Mucosa of descending colon (tissue), 3 donors: ENCODE data around the gene KRTAP5-10. TPM values are rescaled to one million over a fixed set of nuclear protein-coding genes. Genes with fewer than 3 reads are reported as not detected.
"Not testable (repeated sequence)": the region's sequence is repeated elsewhere in the genome, so short reads cannot be mapped to it uniquely, and the experiment has no call there.

Experiments used
- ATAC-seq: fragments of 200-7000 bp; cut with Tn5 transposase; one replicate; pipeline ENCODE4 v1.9.1; 2020; ENCODE audit warnings: mild to moderate bottlenecking, moderate library complexity
- DNase-seq, 3 donors: peaks; one replicate each; pipeline ENCODE4 v3.0.0-alpha.2; 2020
- H3K36me3 ChIP-seq: fragments of 200-600 bp; one replicate; pipeline ENCODE4 v1.8.0; 2021; ENCODE audit warnings: low read depth, mild to moderate bottlenecking
- H3K4me1 ChIP-seq: fragments of 200-600 bp; one replicate; pipeline ENCODE4 v1.8.0; 2021; ENCODE audit warnings: low read depth, mild to moderate bottlenecking
- H3K4me3 ChIP-seq: fragments of 200-600 bp; one replicate; pipeline ENCODE4 v1.8.0; 2021; ENCODE audit warnings: mild to moderate bottlenecking
- H3K9me3 ChIP-seq: fragments of 200-600 bp; one replicate; pipeline ENCODE4 v1.8.0; 2021; ENCODE audit warnings: mild to moderate bottlenecking
- intact Hi-C, 2 donors: fragments of 100-400 bp; cut with DNase I in 1 of 2; cut with micrococcal nuclease in 1 of 2; formaldehyde crosslinking; loops; one replicate each; pipeline versions ENCODE4 v1.11.0 to v1.11.1; 2022; cut with DNase I, micrococcal nuclease
- total RNA-seq, 3 donors: library from RNA; stranded (reverse); fragmentation: NEBNext Ultra II Directional in 2 of 3; extraction: Animal tissue kit (Norgen Biotek cat#: 25700) in 2 of 3; gene quantifications; one replicate each; pipeline versions ENCODE4 v1.2.1 to v1.2.4, GENCODE V29; 2021 to 2023
- donor health status: DM: no; HTN: no; CAD: no; lungs with moderate emphysema.
- donor health status: DM: no; HTN: no; CAD: no.
- donor health status: DM: no; HTN: yes; CAD: no.

Gene KRTAP5-10
- total RNA-seq, 3 donors from 2014 or later = 0.34 to 0.75 TPM; not detected in 1

- H3K4me3 ChIP-seq, H3K36me3 ChIP-seq, intact Hi-C loops: not testable (repeated sequence)
Measured at GRCh38 chr11:71589546-71589920, 24.2 kb downstream of the KRTAP5-10 start.

GRCh38 chr11:71603221-71603620, 37.9 kb downstream of the KRTAP5-10 start:
- H3K4me1 ChIP-seq, H3K9me3 ChIP-seq, DNase-seq, ATAC-seq, H3K4me3 ChIP-seq, H3K36me3 ChIP-seq, intact Hi-C loops: not testable (repeated sequence)

More at GRCh38 chr11:71589546-71589920, 24.2 kb downstream of the KRTAP5-10 start:
- DNase-seq, ATAC-seq, H3K4me1 ChIP-seq, H3K9me3 ChIP-seq: not testable (repeated sequence)

GRCh38 chr11:71604798-71605488, 39.6 kb downstream of the KRTAP5-10 start:
- H3K4me3 ChIP-seq, H3K36me3 ChIP-seq, intact Hi-C loops, H3K4me1 ChIP-seq, ATAC-seq, H3K9me3 ChIP-seq: not testable (repeated sequence)
- DNase-seq = peak in 2 of 3 donors; percentile 17 to 55

GRCh38 chr11:71606853-71607519, 41.6 kb downstream of the KRTAP5-10 start:
- H3K9me3 ChIP-seq, intact Hi-C loops, H3K4me3 ChIP-seq, H3K4me1 ChIP-seq, ATAC-seq, DNase-seq, H3K36me3 ChIP-seq: not testable (repeated sequence)

- H3K4me3 ChIP-seq, intact Hi-C loops, H3K4me1 ChIP-seq, H3K9me3 ChIP-seq, H3K36me3 ChIP-seq, ATAC-seq, DNase-seq: not testable (repeated sequence)
Measured at GRCh38 chr11:71607520-71608216, 42.3 kb downstream of the KRTAP5-10 start.

GRCh38 chr11:71608272-71608671, 42.9 kb downstream of the KRTAP5-10 start:
- H3K4me3 ChIP-seq, DNase-seq, H3K36me3 ChIP-seq, intact Hi-C loops, H3K9me3 ChIP-seq, H3K4me1 ChIP-seq, ATAC-seq: not testable (repeated sequence)

- H3K36me3 ChIP-seq, H3K9me3 ChIP-seq, H3K4me3 ChIP-seq, intact Hi-C loops, DNase-seq, H3K4me1 ChIP-seq, ATAC-seq: not testable (repeated sequence)
Measured at GRCh38 chr11:71611218-71611910, 46.0 kb downstream of the KRTAP5-10 start.

GRCh38 chr11:71613931-71614330, 48.6 kb downstream of the KRTAP5-10 start:
- DNase-seq, ATAC-seq: not testable (repeated sequence)

GRCh38 chr11:71614366-71614917, 49.1 kb downstream of the KRTAP5-10 start:
- ATAC-seq, DNase-seq, H3K9me3 ChIP-seq, H3K4me3 ChIP-seq, intact Hi-C loops, H3K4me1 ChIP-seq, H3K36me3 ChIP-seq: not testable (repeated sequence)

More at GRCh38 chr11:71613931-71614330, 48.6 kb downstream of the KRTAP5-10 start:
- H3K4me1 ChIP-seq, H3K36me3 ChIP-seq, intact Hi-C loops, H3K4me3 ChIP-seq, H3K9me3 ChIP-seq: not testable (repeated sequence)

GRCh38 chr11:71615003-71615402, 49.6 kb downstream of the KRTAP5-10 start:
- intact Hi-C loops, H3K9me3 ChIP-seq, H3K4me3 ChIP-seq, ATAC-seq, H3K36me3 ChIP-seq, H3K4me1 ChIP-seq: not testable (repeated sequence)
- peak in 1 of 3 donors; percentile 54 for DNase-seq

Other genes with a start within 250 kb of the KRTAP5-10 start
- 10 to 100 TPM; 26.5 to 68.6 (median 62.3) TPM for gene DHCR7, start 117.2 kb upstream of the KRTAP5-10 start, total RNA-seq
- gene NADSYN1, start 112.4 kb upstream of the KRTAP5-10 start, total RNA-seq = 100 to 1,000 TPM; 112 to 210 (median 141) TPM
- gene KRTAP5-7, start 38.3 kb upstream of the KRTAP5-10 start, total RNA-seq = under 1 TPM in 2 of 3 donors, not detected in 1; 0.27 to 0.75 TPM
- gene KRTAP5-8, start 27.5 kb upstream of the KRTAP5-10 start, total RNA-seq = 1 to 10 TPM in 1 of 3 donors, under 1 TPM in 1, not detected in 1; 0.35 to 1.1 TPM
- 1 to 10 TPM in 1 of 3 donors, under 1 TPM in 1, not detected in 1; 0.60 to 1.4 TPM for gene KRTAP5-9, start 17.1 kb upstream of the KRTAP5-10 start, total RNA-seq
- gene KRTAP5-11, start 17.3 kb downstream of the KRTAP5-10 start, total RNA-seq = not detected